Activated naive CD8-positive, alpha-beta T cell treated with anti-CD3 and anti-CD28 coated beads, Interleukin-2, amount 50 U/mL, for 24 hours (primary cell): ENCODE measurements around the gene ZBTB38.

Experiments used
- ATAC-seq: fragments of 150-1000 bp; cut with Tn5 transposase; one replicate; pipeline ENCODE4 v1.10.0; 2021
- DNase-seq: peaks from one replicate; pipeline ENCODE4 v3.0.0; 2021
- H3K27ac Mint-ChIP-seq: one replicate; pipeline ENCODE4 v1.8.0; 2021; ENCODE audit warnings: mild to moderate bottlenecking, mixed read lengths
- H3K27me3 Mint-ChIP-seq: one replicate; pipeline ENCODE4 v1.8.0; 2021; ENCODE audit warnings: mixed read lengths
- H3K36me3 Mint-ChIP-seq: one replicate; pipeline ENCODE4 v1.8.0; 2021; ENCODE audit warnings: low read depth, mixed read lengths
- H3K4me1 Mint-ChIP-seq: one replicate; pipeline ENCODE4 v1.8.0; 2021; ENCODE audit warnings: mixed read lengths
- H3K4me3 Mint-ChIP-seq: one replicate; pipeline ENCODE4 v1.8.0; 2021; ENCODE audit warnings: mild to moderate bottlenecking, moderate library complexity, mixed read lengths
- H3K9me3 Mint-ChIP-seq: one replicate; pipeline ENCODE4 v1.8.0; 2021; ENCODE audit warnings: mixed read lengths

Gene ZBTB38

DNA sequence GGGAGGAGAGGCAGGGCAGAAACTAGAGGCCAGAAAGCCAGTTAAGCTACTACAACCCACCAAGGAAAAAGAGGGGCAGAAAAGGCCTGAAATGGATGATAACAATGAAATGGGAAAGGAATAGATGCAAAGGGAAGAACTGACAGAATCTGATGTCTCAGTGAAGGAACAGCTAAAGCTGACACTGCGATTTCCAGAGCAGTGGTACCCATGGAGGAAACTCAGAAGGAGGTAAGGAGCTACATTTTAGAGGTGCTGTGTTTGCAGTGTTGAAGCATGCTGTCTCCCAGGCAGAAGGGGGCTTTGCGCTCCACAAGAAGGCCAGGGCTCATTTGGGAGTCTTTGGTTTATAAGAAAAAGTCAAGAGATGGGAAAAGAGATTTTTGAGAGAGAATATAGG is 38.0 kb downstream of the ZBTB38 start:
- no peak for DNase-seq
- H3K9me3 Mint-ChIP-seq, result no peaks in the 10 kb centered on the region
- peaks cover 24% of the 10 kb centered on the region for H3K36me3 Mint-ChIP-seq
- no peak overlapping the region for H3K4me3 Mint-ChIP-seq
- peaks cover 59% of the 10 kb centered on the region for H3K4me1 Mint-ChIP-seq
- ATAC-seq, result no peak
- H3K27me3 Mint-ChIP-seq, result no peaks in the 10 kb centered on the region
- H3K27ac Mint-ChIP-seq, result peak overlapping the region; percentile 33

DNA sequence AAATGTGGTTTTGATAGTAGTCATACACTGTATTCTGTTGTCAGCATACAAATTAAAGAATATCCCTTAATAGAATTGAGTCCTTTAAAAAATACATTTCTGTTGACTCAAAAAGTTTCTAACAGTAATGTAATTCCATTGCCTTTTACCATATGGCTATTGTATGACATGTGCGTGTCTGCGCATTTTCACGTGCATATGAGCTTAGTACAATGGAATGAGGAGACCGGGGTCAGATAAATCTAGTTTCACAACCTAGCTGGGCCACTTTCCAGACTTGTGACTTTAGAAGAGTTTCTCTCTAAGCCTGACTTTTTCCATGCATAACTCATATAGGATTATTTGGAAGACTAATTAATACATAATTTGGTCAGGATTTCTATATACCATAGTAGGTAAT is 38.7 kb downstream of the ZBTB38 start:
- Mint-ChIP-seq H3K36me3 (peaks cover 24% of the 10 kb centered on the region), H3K9me3 (no peaks in the 10 kb centered on the region), H3K4me3 (no peak overlapping the region), H3K4me1 (peaks cover 61% of the 10 kb centered on the region), H3K27me3 (no peaks in the 10 kb centered on the region), H3K27ac (no peak overlapping the region)
- ATAC-seq (no peak), DNase-seq (no peak)

DNA sequence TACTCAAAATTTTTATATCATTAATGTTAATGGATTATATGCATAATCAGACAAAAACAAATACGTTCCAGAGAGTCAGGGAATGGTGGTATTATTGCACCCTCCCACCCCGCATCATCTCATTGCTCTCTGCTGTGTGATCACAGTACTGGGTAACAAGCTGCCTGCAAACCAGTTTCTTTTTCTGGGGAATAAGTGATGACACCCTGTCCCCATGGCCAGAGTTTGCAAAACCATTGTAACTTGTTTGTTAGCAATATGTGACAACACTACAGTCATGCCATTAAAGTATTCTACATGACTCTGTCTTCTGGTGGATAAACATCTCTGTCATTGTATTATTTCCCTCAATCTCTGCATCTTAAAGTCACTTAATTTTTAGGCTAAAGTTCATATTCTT is 39.5 kb downstream of the ZBTB38 start:
- Mint-ChIP-seq H3K27me3 (no peaks in the 10 kb centered on the region), H3K27ac (no peak overlapping the region), H3K4me1 (peaks cover 68% of the 10 kb centered on the region), H3K4me3 (no peak overlapping the region), H3K36me3 (peaks cover 24% of the 10 kb centered on the region), H3K9me3 (no peaks in the 10 kb centered on the region)
- no peak for DNase-seq
- no peak for ATAC-seq

DNA sequence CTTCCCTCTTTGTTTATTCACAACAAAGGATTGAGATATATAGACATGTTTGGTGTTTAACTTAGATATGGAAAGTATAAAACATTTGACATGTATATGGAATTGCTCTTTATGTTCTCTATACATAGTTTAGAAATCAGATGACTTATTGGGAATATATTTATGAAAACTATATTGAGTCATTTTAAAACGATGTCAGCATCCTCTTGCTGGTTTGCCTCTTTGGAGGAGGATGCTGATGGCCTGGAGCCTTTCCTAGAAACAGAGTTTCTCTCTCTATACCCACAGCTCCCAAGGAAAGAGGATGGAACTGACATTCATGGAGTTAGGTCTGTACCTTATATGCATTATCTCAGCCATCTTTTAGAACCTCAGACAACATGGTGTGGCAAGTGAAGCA is 40.3 kb downstream of the ZBTB38 start:
- ATAC-seq (no peak), DNase-seq (no peak)
- Mint-ChIP-seq H3K9me3 (no peaks in the 10 kb centered on the region), H3K36me3 (peaks cover 24% of the 10 kb centered on the region), H3K27me3 (no peaks in the 10 kb centered on the region), H3K4me1 (peaks cover 69% of the 10 kb centered on the region), H3K27ac (no peak overlapping the region), H3K4me3 (no peak overlapping the region)

DNA sequence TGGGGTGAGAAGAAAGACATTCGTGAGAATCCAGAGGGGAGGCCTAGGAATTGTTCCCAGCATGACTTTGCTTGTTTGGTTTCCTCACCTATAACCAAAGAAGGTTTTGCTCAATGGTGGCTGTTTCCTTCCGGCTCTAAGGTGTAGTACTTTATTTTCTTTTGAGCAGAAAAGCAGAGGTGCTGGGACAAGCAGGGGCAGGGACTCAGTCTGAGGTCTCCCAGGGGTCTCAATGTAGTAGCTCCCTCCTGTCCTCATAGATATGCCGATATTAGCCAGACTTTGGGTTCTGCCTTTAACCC is 41.6 kb downstream of the ZBTB38 start:
- H3K27me3 Mint-ChIP-seq, result no peaks in the 10 kb centered on the region
- H3K36me3 Mint-ChIP-seq, result peaks cover 18% of the 10 kb centered on the region
- no peak overlapping the region for H3K4me3 Mint-ChIP-seq
- H3K4me1 Mint-ChIP-seq, result peaks cover 76% of the 10 kb centered on the region
- H3K9me3 Mint-ChIP-seq, result no peaks in the 10 kb centered on the region
- ATAC-seq (no peak), DNase-seq (no peak)
- peak overlapping the region; percentile 92 for H3K27ac Mint-ChIP-seq

DNA sequence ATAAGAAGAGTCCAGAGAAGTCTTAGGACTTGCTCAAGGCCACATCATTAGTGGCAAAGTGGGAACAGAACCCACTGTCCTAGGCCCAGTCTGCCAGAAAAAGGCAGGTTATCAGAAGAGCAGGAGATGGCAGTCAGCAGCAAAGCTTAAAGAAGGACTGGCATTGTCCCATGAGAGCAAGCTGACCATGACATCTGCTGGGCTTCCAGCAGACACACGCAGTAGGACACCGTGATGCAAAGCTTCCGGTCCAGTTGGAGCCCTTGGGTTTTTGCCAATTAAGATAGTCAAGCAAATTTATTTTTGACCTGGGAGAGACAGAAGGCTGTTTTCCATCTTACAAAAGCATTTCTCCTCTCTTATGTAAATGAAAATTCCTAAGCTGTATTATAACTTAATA is 42.1 kb downstream of the ZBTB38 start:
- DNase-seq (no peak), ATAC-seq (no peak)
- peak overlapping the region; percentile 92 for H3K27ac Mint-ChIP-seq
- no peaks in the 10 kb centered on the region for H3K27me3 Mint-ChIP-seq
- H3K4me1 Mint-ChIP-seq, result peaks cover 80% of the 10 kb centered on the region
- no peaks in the 10 kb centered on the region for H3K9me3 Mint-ChIP-seq
- H3K36me3 Mint-ChIP-seq, result peaks cover 18% of the 10 kb centered on the region
- H3K4me3 Mint-ChIP-seq, result no peak overlapping the region

DNA sequence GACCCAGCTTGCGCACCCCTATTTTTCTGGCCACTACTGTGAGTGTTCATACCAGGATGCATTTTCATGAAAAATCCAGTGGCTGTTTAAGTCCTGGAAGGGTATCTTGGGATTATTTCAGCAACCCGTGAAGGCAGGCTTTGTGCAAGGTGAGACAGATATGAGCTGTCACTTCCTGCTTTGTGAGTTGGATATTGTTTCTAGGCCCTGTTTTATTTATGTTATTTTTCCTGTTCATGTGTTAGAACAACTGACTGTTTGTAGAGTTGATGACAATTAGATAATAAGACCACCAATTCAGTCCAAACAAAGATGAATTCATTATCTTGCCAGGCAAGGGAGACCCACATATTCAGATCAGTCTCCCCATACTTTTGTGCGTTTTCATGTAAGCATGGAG is 42.5 kb downstream of the ZBTB38 start:
- Mint-ChIP-seq H3K27ac (peak overlapping the region; percentile 92), H3K36me3 (peaks cover 15% of the 10 kb centered on the region), H3K27me3 (no peaks in the 10 kb centered on the region), H3K4me3 (peak overlapping the region; percentile 77), H3K9me3 (no peaks in the 10 kb centered on the region), H3K4me1 (peaks cover 81% of the 10 kb centered on the region)
- no peak for DNase-seq
- no peak for ATAC-seq

DNA sequence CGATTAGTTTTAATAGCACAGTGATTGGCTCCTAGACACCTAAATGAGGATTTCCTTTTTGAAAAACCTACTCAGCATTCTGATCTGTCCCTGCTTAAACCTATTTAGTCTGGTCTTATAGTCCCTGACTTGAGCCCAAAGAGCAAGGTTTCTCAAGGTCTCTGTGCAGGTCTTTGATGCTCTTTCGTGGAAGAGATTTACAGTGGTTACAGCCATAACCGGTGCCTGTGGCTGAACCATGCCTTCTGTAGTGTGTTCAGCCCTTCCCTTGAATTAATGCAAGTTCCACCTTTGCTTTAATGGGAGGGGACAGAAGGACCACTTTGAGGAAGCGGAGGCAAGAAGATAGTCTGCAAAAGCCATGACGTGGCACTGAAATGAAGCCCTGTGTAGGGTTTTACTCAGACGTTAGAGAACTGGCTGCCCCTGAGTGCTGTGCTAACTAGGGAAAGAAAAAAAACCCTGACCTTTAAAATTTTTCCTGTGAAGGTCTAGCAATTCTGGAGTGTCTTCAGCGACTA is 43.0 kb downstream of the ZBTB38 start:
- H3K27me3 Mint-ChIP-seq, result no peaks in the 10 kb centered on the region
- DNase-seq (peak; percentile 39), ATAC-seq (peak; percentile 82)
- peaks cover 11% of the 10 kb centered on the region for H3K36me3 Mint-ChIP-seq
- H3K4me1 Mint-ChIP-seq, result peaks cover 81% of the 10 kb centered on the region
- no peaks in the 10 kb centered on the region for H3K9me3 Mint-ChIP-seq
- H3K4me3 Mint-ChIP-seq, result peak overlapping the region; percentile 77
- peak overlapping the region; percentile 92 for H3K27ac Mint-ChIP-seq

DNA sequence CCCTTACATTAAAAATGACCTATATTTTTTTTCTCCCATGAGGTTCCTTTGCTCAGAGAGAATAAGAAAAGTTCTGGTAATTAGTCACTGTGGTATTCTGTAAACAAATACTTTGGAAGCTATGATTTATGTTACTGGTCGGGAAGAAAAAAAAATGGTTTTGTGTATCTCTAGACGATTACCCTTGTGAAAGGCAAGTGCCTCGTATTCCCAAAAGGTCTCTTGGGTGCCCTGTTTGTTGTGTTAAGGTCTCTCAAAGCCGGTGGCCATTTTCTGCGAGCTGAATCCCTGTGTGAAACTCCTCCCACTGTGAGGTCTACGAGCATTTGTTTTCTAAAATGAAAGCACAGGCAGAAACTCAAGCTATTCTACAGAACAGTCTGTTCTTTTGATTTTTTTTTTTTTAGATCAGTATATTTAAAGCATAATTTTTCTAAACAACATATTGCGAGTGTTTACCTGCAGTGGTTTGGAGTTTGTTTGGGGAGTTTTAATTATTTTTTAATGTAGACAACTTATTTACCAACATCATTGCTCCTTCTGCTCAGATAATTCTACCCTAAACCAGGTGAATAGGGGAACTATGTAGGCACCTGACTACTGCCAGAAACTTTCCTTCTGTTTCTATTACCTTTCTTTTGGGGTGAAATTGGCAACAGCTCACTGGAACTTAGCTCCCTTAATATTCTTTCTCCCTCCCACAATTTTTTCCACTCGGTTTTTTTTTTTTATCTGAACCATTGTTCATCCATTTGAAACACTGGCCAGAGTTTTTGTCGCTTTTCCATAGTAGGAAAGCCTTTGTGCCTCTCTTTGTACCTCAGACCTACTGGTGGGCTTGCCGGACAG is 44.0 kb downstream of the ZBTB38 start:
- peaks cover 76% of the 10 kb centered on the region for H3K4me1 Mint-ChIP-seq
- no peak for ATAC-seq
- DNase-seq, result peak; percentile 47
- H3K4me3 Mint-ChIP-seq, result peak overlapping the region; percentile 77
- no peaks in the 10 kb centered on the region for H3K9me3 Mint-ChIP-seq
- H3K27ac Mint-ChIP-seq, result peak overlapping the region; percentile 92
- no peaks in the 10 kb centered on the region for H3K27me3 Mint-ChIP-seq
- H3K36me3 Mint-ChIP-seq, result peaks cover 5% of the 10 kb centered on the region

DNA sequence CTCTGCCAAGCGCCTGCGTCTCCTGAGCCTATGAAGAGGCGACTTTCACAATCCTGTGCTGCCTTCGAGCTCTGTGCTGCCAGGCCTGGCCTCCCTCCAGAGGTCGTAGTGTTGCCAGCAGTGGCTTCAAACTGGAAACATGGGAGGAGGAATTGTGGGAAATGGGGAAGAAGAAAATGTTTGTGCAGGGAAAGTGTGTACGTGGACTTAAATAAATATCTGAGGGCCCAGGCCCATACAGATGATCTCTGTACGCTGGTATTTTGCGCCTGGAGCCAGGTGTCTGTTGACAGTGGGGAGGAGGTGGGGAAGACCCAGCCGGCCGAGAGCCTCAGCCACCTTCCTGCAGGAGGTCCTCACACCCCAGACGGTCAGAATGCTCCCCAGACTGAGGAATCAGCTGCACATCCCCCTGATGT is 44.6 kb downstream of the ZBTB38 start:
- H3K9me3 Mint-ChIP-seq, result no peaks in the 10 kb centered on the region
- H3K4me1 Mint-ChIP-seq, result peaks cover 76% of the 10 kb centered on the region
- DNase-seq (no peak), ATAC-seq (no peak)
- peak overlapping the region; percentile 77 for H3K4me3 Mint-ChIP-seq
- H3K36me3 Mint-ChIP-seq, result peaks cover 3% of the 10 kb centered on the region
- peak overlapping the region; percentile 92 for H3K27ac Mint-ChIP-seq
- H3K27me3 Mint-ChIP-seq, result no peaks in the 10 kb centered on the region

DNA sequence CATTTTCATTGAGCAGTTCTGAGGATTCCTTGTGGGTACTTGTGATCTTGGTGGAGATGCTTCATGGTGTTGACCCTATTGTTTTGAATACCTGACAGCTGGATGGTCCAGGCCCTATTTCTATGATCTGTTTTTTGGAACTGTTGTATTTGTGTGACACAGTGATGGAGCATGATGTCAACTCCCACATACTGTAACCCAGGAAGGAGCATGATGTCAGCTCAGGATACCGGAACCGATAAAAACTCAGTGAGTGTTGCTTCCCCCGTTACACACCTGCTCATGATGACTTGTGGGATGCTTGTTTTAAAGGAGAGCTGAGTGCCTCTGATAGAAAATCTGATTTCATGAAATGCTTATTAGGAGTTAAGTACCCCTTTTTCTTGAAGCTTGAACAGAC is 45.1 kb downstream of the ZBTB38 start:
- Mint-ChIP-seq H3K4me1 (peaks cover 76% of the 10 kb centered on the region), H3K9me3 (no peaks in the 10 kb centered on the region), H3K27me3 (no peaks in the 10 kb centered on the region), H3K36me3 (peaks cover 7% of the 10 kb centered on the region), H3K27ac (peak overlapping the region; percentile 92), H3K4me3 (peak overlapping the region; percentile 77)
- no peak for ATAC-seq
- DNase-seq, result no peak

DNA sequence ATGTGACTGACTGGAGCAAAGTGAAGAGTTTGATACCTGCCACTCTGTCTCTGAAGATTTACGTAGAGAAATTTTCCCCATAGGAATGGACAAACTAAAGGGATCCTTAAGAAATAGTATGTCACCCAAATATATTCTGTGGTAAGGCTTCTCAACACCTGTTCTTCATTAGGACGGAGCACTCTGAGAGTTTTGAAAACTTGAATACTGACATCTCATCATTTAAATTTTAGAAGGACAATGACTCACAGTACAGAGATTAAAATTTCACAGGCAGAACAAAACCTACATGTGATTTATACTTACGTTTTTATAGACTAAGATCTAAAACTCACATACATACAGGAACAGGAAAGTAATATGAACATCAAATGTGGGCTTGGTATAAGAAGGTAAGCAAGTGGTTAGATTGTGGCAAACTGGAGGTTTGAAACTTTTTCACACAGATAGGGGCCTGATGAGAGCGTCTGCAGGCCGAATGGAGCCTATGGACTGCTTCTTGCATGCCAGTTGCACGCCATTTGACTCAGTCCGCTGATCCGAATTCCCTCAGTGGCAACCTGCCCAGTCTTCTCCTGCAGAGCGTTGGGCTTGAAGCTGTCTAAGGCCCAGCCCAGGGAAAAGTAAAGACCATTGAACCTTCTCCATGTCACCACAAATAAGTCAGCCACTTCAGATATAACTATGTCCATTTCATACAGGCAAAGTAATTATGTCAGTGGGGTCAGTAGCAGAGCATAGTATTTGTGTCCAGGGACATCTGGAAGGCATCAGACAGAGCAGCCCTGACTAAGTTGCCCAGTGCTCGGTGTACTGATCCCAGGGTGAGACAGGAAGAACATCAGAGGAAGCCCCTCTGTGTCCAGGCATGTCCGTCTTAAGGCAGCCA is 45.7 kb downstream of the ZBTB38 start:
- H3K27me3 Mint-ChIP-seq, result no peaks in the 10 kb centered on the region
- H3K9me3 Mint-ChIP-seq, result no peaks in the 10 kb centered on the region
- H3K4me1 Mint-ChIP-seq, result peaks cover 72% of the 10 kb centered on the region
- peaks cover 11% of the 10 kb centered on the region for H3K36me3 Mint-ChIP-seq
- peak overlapping the region; percentile 77 for H3K4me3 Mint-ChIP-seq
- DNase-seq, result no peak
- peak overlapping the region; percentile 92 for H3K27ac Mint-ChIP-seq
- ATAC-seq, result peak; percentile 53

DNA sequence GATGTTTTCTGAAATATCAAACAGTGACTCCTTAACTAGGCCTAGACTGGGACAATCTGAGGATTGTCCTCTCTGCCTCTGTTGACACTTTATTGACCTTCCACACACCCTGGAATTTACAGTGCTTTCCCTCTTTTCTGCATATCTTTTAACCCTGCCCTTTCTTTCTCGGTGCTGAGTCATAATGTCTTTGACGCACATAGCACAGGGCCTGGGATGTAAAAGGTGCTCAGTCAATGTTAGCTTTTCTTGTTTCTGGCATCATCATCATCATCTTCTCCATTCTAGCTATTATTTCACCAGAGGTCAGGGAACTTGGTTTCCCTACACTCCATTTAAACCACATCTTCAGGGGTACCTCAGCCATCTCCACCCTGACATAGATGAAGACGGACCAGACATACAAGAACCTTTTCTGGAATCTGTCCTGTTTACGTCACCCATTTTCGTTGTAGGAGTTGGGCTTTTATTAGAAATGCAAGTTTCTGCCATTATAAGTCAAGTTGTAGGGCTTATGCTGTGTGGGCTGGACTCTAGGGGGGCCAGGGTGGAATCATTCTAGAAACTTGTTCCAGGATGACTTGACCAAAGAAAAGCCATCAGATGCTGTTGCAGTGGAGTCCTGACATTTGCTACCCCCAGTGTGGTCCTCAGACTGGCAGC is 46.6 kb downstream of the ZBTB38 start:
- Mint-ChIP-seq H3K27ac (peak overlapping the region; percentile 92), H3K4me1 (peaks cover 66% of the 10 kb centered on the region), H3K27me3 (no peaks in the 10 kb centered on the region), H3K9me3 (no peaks in the 10 kb centered on the region), H3K36me3 (peaks cover 15% of the 10 kb centered on the region), H3K4me3 (peak overlapping the region; percentile 27)
- DNase-seq (no peak), ATAC-seq (peak; percentile 18)

DNA sequence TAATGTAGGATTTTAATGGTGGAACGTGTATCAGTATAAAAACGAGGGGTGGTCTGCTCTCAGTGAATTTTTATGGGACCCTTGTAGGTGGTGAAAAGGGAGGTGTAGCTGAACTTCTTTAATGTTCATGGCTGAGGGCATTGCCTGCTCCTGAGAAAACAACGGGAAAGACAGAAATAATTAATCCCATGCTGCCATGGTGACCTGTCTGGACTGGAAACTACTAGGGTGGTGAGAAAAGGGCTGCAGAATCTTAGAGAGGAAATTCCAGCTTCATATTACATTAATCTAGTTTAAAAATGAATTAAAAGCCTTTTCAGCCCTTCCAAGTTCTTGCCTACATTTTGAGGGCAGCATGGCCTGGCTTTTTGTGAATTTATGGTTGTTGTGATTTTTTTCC is 47.6 kb downstream of the ZBTB38 start:
- no peak for DNase-seq
- H3K36me3 Mint-ChIP-seq, result peaks cover 16% of the 10 kb centered on the region
- H3K27me3 Mint-ChIP-seq, result no peaks in the 10 kb centered on the region
- H3K4me3 Mint-ChIP-seq, result no peak overlapping the region
- no peak overlapping the region for H3K27ac Mint-ChIP-seq
- H3K4me1 Mint-ChIP-seq, result peaks cover 58% of the 10 kb centered on the region
- H3K9me3 Mint-ChIP-seq, result no peaks in the 10 kb centered on the region
- no peak for ATAC-seq
